Lower leg skin (tissue), 4 donors: ENCODE results near the gene DAP. TPM values are rescaled to one million over a fixed set of nuclear protein-coding genes. Genes with fewer than 3 reads are reported as not detected.
A peak's percentile ranks its signal among the peaks of the same experiment; 100 is the strongest.

ENCODE experiments used
- DNase-seq, 2 donors: peaks; one replicate each; pipeline ENCODE4 v3.0.0-alpha.2; 2019; ENCODE audit warnings: low spot score in 2 of 2
- H3K4me3 ChIP-seq: fragments of 200-600 bp; sonication (generic); 2 replicates; pipeline ENCODE4 v1.5.1; 2017; ENCODE audit warnings: mild to moderate bottlenecking, low read depth; ENCODE audit not compliant: poor library complexity, severe bottlenecking
- POLR2A ChIP-seq, 2 donors: fragments of 450-650 bp; IDR thresholded peaks; one replicate each; pipeline ENCODE4 v1.6.1; 2016 to 2017; ENCODE audit warnings: antibody characterized with exemption in 2 of 2, mild to moderate bottlenecking in 1 of 2, moderate library complexity in 1 of 2
- WGBS, 2 donors: methylation state at CpG; one replicate each; pipeline ENCODE4 v1.1.5; 2018; 5-methylcytosine and 5-hydroxymethylcytosine counted together
- intact Hi-C: fragments of 100-400 bp; cut with DNase I; formaldehyde crosslinking; loops from one replicate; pipeline ENCODE4 v1.15.0; 2023; ENCODE audit warnings: low total_unique reads
- total RNA-seq, 4 donors: library from RNA; depleted of rRNA; stranded (reverse); fragments of >200 nt; gene quantifications; one replicate each; pipeline ENCODE4 v1.1.0, GENCODE V29; 2016
- TF ChIP-seq, protein P1 (sequence below), 3 donors: fragments of 450-650 bp; IDR thresholded peaks; one replicate each; pipeline ENCODE4 v1.5.1; 2016; ENCODE audit warnings: antibody characterized with exemption in 3 of 3, mild to moderate bottlenecking in 3 of 3, moderate library complexity in 2 of 3

DAP gene
- total RNA-seq, 4 donors from 2014 or later: 36.4 to 41.9 (median 39.7) TPM

- TF ChIP-seq, protein P1, sequence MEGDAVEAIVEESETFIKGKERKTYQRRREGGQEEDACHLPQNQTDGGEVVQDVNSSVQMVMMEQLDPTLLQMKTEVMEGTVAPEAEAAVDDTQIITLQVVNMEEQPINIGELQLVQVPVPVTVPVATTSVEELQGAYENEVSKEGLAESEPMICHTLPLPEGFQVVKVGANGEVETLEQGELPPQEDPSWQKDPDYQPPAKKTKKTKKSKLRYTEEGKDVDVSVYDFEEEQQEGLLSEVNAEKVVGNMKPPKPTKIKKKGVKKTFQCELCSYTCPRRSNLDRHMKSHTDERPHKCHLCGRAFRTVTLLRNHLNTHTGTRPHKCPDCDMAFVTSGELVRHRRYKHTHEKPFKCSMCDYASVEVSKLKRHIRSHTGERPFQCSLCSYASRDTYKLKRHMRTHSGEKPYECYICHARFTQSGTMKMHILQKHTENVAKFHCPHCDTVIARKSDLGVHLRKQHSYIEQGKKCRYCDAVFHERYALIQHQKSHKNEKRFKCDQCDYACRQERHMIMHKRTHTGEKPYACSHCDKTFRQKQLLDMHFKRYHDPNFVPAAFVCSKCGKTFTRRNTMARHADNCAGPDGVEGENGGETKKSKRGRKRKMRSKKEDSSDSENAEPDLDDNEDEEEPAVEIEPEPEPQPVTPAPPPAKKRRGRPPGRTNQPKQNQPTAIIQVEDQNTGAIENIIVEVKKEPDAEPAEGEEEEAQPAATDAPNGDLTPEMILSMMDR (IDR thresholded peaks at IDR 0.05): no peak
- no peak for TF ChIP-seq POLR2A (IDR thresholded peaks at IDR 0.05)
- DNase-seq: no peak
- intact Hi-C loops: no loop called here
- no peak overlapping the region for H3K4me3 ChIP-seq
- 75 to 85% methylated on average over 6 of the region's 6 CpGs for WGBS, 2 donors
These were observed 75.9 kb downstream of the DAP start for GRCh38 chr5:10685115-10685521.

GRCh38 chr5:10684303-10685086 is 76.5 kb downstream of the DAP start:
- peak in 1 of 2 donors; percentile 3 for DNase-seq
- WGBS, 2 donors: 70 to 81% methylated on average over 11 of the region's 11 CpGs
- H3K4me3 ChIP-seq: no peak overlapping the region
- TF ChIP-seq, protein P1 (IDR thresholded peaks at IDR 0.05): no peak
- TF ChIP-seq POLR2A (IDR thresholded peaks at IDR 0.05): no peak
- intact Hi-C loops: no loop called here

DNA sequence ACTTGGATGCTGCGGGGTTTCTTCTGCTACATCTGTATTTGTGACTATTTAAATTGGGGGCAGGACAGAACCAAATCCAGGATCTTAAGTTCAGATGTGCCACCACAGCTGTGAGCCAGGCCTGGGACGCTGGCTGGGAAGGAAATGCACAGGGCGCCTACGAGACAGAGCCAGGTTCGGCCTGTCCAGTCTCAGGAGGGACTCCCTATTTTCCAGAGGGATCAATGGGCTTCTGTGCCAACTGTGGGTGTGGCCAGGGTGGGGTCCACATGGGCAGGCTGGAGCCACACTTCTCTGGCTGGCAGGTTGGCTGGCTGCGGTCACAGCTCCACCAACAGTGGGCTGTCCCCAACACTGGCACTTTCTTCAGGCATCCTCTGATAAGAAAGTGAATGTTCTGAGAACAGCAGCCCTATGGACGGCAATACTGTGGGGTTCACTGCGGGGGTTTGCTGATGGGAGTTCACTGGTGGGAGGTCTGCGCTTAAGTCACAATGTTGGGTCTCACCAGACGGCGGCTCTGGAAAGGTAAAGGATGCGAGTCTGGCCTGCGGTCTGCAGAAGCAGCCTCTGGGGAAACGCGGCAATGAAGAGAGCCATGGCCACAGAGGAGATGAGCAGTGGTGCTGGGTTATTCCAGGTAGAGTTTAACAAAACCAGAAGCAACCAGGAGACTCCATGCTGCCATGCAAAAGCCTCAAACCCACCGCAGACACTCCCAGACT is 78.1 kb downstream of the DAP start:
- intact Hi-C loops: no loop called here
- no peak overlapping the region for H3K4me3 ChIP-seq
- 96% methylated on average over 11 to 15 of the region's 16 CpGs for WGBS, 2 donors
- DNase-seq: no peak
- no peak for TF ChIP-seq POLR2A (IDR thresholded peaks at IDR 0.05)
- TF ChIP-seq, protein P1 (IDR thresholded peaks at IDR 0.05): no peak

DNA sequence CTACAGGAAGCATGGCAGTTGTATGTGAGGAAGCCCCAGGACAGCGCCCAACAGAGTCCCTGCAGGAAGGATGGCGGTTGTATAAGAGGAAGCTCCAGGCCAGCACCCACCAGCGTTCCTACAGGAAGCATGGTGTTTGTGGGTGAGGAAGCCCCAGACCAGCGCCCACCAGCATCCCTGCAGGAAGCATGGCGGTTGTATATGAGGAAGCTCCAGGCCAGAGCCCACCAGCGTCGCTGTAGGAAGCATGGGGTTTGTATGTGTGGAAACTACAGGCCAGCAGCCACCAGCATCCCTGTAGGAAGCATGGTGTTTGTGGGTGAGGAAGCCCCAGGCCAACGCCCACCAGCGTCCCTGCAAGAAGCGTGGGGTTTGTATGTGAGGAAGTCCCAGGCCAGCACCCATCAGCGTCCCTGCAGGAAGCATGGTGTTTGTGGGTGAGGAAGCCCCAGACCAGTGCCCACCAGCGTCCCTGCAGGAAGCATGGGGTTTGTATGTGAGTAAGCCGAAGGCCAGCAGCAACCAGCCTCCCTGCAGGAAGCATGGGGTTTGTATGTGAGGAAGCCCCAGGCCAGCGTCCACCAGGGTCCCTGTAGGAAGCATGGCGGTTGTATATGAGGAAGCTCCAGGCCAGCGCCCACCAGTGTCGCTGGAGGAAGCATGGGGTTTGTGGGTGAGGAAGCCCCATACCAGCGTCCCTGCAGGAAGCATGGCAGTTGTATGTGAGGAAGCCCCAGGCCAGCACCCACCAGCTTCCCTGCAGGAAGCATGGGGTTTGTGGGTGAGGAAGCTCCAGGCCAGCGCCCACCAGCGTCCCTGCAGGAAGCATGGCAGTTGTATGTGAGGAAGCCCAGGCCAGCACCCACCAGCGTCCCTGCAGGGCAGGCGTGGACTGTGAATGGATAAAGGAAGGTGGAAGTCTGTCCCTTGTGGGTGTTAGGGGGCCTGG is 79.0 kb downstream of the DAP start:
- H3K4me3 ChIP-seq: no peak overlapping the region
- intact Hi-C loops: no loop called here
- WGBS, 2 donors: 73 to 84% methylated on average over 13 to 22 of the region's 22 CpGs
- TF ChIP-seq, protein P1 (IDR thresholded peaks at IDR 0.05): no peak
- no peak for TF ChIP-seq POLR2A (IDR thresholded peaks at IDR 0.05)
- DNase-seq: peak in 1 of 2 donors; percentile 56

GRCh38 chr5:10680876-10681481 is 80.1 kb downstream of the DAP start:
- intact Hi-C loops: no loop called here
- 88 to 96% methylated on average over 17 of the region's 17 CpGs for WGBS, 2 donors
- TF ChIP-seq POLR2A (IDR thresholded peaks at IDR 0.05): no peak
- TF ChIP-seq, protein P1 (IDR thresholded peaks at IDR 0.05): no peak
- peak in 1 of 2 donors; percentile 79 for DNase-seq
- H3K4me3 ChIP-seq: no peak overlapping the region
